RPMI8226 (cell line): ENCODE results near the gene LRRC27.

Experiments
- DNase-seq: peaks from one replicate; pipeline ENCODE4 v3.0.0-alpha.2; 2015

The LRRC27 gene

DNA sequence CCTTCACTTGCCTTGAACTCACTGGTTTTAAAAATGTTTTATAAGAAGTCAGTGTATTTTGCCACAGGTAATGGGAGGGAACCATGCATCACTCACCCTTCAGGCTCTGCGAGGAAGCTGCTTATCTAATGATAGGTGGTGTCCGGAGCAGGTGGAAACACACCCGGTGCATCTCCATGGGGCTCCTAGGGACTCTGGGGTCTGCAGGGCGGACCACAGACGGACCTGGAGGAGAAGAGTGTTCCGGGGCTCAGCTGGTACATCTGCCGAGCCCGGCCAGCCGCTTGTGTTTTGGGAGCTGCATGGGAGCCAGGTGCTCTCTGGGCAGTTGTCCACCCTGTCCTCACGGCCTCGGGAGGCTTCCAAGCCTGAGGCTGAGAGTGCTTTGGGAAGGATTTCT lies 7.3 kb downstream of the LRRC27 start:
- no peak for DNase-seq

DNA sequence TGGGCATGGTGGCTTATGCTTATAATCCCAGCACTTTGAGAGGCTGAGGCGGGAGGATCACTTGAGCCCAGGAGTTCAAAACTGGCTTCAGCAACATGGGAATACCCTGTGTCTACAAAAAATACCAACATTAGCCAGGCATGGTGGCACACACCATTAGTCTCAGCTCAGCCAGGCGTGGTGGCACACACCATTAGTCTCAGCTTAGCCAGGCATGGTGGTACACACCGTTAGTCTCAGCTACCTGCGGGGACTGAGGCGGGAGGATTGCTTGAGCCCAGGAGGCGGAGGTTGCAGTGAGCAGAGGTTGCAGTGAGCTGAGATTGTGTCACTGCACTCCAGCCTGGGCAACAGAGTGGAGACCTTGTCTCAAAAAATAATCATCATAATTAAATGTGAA lies 9.0 kb downstream of the LRRC27 start:
- no peak for DNase-seq

DNA sequence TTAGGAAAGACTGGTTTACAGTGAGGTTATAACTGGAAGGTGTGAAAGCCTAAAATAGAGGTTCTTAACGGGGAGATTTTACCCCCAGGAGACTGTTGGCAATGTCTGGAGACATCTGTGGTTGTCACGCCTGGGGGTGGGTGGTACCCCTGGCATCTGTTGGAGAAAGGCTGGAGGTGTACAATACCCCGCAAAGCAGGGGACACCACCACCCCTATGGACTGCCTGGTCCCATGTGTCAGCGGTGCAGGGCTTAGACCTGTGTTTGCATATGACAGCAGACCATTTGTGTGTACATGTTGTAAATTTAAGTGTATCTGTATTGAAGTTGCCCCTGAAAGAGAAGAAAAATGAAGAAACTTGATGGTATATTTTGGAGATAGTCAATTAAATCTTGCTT lies 9.8 kb downstream of the LRRC27 start:
- no peak for DNase-seq

DNA sequence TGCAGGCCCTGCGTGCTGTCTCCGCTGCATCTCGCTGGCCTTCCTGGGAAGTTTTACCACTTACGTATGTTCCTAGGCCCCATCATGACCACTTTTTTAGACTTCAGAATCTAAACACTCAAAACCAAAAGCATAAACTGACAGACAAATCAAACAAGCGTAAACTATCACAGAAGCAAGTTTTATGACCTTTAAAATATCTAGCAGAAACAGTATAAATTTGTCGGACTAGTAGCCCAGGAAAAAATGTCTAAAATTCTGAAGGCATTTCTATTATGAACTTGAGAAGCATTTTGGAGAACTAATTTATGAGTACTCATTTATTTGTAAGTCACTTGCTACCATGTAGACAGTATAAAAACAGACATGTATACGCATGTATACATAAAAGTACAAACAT lies 10.6 kb downstream of the LRRC27 start:
- no peak for DNase-seq

DNA sequence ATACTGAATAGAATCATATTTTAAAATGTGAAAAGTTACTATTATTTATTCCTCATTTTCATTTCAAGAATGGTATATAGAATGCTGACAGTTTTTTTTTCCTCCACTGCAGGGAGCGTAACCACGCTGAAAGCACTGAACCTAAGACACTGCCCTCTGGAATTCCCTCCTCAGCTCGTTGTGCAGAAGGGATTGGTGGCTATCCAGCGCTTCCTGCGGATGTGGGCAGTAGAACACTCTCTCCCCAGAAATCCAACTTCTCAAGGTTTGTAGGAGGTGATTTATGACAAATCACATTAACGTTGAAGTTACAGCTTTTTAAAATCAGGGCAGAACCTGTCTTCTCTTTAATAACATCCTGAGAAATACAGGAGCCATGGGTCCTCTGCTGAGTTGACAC lies 12.4 kb downstream of the LRRC27 start:
- no peak for DNase-seq

DNA sequence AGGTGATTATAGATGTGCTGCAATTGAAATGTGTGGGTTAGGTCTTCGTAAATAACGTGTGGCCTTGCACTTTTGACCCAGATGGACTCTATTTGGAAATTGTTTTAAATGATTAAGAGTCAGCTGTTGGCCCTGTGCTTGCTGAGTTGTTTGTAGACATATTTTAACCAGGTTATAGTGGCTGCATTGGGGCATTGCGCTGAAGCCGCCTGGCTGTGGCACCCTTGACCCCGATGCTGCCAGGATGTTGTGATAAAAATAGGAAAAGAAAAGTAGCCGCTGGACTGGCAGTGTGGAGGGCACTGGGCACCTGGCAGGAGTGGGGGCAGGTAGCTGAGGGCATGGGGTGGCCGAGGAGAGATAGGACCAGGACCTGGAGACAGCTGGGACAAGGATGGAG lies 13.4 kb downstream of the LRRC27 start:
- no peak for DNase-seq

DNA sequence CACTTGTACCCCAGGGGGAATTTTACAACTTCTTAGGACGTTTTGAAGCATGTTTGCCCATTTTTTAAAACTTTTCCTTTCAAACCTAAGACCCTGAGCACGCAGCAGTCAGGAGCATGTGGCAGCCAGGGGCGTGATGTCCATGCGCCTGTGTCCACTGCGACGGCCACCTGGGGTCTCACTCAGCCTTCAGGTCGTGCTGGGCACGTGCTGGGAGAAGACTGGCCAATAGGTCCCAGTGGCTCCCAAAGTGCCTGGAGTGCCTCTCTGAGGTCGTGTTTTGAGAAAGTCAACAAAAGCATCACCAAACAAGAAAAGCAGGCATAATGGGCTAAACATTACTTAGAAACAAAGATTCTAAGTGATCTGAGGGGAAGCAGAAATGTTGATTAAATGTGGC lies 14.8 kb downstream of the LRRC27 start:
- no peak for DNase-seq

DNA sequence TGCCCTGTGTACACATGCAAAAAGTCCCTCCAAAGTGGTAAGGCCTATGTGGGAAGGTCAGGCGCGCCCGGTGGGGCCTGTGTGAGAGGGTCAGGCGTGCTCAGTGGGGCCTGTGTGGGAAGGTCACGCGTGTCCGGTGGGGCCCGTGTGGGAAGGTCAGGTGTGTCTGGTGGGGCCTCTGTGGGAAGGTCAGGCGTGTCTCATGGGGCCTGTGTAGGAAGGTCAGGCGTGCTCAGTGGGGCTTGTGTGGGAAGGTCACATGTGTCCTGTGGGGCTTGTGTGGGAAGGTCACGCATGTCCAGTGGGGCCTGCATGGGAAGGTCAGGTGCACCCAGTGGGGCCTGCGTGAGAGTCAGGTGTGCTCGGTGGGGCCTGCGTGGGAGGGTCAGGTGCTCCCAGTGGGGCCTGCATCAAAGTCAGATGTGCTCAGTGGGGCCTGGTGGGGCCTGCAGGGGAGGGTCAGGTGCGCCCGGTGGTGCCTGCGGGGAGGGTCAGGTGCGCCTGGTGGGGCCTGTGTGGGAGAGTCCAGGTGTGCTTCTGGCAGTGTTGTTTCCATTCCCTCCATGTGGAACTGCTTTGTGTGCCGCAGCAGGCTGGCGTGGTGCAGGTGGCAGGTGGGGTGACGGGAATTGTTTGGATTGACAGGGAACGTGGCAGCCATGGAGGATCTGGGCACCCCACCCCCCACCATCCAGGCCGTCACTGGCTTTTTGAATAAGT lies 15.4 kb downstream of the LRRC27 start:
- DNase-seq, result no peak

DNA sequence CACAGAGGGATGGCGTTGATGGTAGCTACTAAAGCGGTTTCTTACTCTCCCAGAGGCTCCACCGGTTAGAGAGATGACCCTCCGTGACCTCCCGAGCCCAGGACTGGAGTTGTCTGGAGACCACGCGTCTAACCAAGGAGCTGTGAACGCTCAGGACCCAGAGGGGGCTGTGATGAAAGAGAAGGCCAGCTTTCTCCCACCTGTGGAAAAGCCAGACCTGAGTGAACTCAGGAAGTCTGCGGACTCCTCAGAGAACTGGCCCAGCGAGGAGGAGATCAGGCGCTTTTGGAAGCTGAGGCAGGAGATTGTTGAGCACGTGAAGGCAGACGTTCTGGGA lies 15.9 kb downstream of the LRRC27 start:
- no peak for DNase-seq

DNA sequence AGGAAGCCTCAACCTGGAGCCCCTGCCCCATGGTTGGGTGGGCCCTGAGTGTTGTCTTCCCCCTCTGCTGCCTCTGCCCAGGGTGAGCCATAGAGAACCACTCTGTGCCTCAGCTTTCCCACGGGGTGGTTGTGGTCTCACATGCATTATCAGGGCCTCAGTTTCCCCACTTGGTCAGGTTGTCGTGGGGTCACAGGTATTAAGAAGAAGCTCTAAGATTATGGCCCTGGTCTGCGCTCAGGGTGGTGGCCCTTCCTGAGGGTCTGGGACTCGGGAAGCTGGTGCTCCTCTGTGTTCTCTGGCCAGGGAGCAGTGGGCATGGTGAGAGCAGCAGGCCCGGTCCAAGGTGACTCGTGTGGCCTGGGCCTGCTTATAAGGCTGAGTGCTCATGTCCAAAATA lies 17.8 kb downstream of the LRRC27 start:
- DNase-seq, result no peak

DNA sequence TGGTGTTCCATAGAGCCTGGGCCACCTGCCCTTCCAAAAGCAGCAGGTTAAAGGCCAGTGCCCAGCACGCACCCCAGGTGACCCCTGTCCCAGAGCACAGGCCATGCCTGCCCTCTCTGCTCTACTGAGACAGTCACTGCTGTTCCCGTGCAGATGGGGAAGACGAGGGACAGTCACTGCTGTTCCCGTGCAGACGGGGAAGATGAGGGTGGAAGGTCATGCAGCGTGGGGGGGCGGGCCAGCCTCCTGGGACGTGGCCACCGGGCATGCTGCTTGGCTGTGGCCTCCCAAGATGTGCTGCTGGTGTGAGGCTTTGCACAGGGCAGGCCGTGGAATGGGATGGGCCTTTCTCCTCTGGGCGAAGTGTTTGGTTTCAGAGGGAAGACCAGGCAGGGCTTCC lies 18.4 kb downstream of the LRRC27 start:
- no peak for DNase-seq

DNA sequence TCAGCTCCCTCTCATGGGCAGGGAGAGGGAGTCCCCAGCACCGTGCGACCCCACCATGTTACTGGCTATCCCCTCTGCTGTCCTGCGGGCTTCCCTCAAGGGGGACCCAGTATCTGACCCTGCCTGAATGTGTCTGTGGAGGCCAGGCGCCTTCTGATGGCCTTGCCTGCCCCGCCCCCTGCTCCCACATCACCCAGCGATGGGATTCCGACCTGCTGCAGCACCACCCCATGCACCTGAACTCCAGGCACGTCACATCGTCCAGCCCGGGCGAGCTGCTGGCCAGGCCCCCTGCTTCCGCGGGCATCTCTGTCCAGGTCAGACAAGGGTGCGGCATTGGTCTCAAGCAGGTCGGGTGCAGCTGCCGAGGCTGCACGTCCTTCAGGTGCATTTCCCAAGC lies 19.0 kb downstream of the LRRC27 start:
- DNase-seq, result no peak

DNA sequence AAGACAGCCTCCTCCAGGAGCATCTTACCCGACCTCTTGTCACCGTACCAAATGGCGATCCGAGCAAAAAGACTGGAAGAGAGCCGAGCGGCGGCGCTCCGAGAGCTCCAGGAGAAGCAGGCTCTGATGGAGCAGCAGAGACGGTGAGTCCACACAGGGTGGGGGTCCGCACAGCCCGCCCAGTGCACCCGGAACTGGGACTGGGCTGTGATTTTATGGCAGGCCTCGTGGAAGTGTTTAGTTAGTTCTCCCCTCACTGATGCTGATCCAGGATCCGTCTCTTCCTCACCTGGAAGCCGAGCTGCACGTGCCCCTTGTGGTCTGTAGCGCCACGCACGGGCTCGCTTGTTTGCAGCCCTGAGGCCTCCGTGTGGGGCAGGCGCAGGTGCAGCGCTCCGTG lies 19.6 kb downstream of the LRRC27 start:
- peak; percentile 22 for DNase-seq

DNA sequence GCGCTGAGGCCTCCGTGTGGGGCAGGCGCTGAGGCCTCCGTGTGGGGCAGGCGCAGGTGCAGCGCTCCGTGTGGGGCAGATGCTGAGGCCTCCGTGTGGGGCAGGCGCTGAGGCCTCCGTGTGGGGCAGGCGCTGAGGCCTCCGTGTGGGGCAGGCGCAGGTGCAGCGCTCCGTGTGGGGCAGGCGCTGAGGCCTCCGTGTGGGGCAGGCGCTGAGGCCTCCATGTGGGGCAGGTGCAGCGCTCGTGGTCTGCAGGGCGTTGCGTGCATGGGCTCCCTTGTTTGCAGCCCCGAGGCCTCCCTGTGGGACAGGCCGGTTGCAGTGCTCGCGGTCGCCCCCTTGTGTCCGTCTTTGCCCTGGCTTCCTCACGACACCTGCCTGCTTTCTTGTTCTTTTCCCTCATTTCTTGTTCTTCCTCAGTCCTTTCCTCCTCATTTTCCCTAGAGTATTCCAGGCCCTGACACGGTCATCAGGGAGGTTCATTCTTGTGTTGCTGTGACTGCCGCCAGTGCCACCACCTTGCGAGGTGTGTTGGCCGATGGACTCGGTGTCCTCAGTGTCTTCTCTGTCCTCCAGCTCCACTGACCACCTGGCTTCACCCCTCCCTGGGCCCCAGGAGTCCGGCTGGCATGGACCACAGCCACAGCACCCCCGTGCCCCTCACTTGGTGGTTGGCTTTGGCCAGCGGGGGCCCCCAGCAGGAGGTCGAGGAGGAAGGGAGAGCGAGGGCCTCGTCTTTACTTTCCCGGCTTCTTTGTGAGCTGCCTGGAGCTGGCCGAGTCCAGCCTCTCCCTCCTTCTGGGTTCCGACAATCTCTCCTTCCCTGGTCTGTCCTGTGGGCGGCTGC lies 20.7 kb downstream of the LRRC27 start:
- peak; percentile 47 for DNase-seq

DNA sequence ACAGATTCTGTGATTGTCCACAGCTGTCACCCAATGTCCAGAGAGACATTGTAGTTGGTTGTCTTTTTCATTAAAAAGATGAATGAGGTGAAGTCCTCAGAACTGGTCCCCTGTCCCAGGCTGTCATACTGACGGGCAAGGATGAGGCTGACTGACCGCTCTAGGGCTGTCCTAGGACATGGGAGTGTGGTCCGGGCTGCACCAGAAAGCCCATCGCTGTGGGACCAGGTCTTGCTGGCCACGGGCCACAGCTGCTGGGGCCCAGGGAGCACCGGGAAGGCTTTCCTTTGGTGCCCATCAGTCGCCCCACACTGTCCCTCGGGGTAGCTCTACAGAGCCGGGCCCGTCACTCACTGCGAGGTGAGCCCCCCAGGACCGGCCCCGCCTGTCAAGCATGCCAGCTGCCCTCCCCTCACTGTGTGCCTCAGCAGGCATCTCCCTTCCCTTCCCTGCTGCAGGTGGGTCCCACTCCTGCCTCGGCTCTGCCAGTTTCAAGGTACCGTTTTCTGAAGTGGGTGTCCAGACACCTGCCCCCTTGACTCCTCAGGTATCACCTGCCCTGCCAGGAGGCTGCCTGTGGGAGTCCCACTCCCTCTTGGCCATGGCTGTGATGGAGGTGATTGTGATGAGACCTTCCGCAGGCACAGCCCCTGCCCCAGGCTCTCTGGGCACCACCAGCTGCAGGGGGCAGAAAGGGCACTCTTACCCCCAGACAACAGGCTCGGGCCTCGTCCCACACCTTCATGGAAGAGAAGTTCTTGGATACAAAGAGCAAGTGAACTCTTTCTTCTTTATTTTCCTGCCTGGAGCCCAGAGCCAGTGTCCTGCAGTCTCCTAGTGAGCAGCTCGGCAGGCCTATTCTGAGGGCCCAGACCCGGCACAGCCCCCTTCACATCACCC lies 21.7 kb downstream of the LRRC27 start:
- DNase-seq, result no peak

DNA sequence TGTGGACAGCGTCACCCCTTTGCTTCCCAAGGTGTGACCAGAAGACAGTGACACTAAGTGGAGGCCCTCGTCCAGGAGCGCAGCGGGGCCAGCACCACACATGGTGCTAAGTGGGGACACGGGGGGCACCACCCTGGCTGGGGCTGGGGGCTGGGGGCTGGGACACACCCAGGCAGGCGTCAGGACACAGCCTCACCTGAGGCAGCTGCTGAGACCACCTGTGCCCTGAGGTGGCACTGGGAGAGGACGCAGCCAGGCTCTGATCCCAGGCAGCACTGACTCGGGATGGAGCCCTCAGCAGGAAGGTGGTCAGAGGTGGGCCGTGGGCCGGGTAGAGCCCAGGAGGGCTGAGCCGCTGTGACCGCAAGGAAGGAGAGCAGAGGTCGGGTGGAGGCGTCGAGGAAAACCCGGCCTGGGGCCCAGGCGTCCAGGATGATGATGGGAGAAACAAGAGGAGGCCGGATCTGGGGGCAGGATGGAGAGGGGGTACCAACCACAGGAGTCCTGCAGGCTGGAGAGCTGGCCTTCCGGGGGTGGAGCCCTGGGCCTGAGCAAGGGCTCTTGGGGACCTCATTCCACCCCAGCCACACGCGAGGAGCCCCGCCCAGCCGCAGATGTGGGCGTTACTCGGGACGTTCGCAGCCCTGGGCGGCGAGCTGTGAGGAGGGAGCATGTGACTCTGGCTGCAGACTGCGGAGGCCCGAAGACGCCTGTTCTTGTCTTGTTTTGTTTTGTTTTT lies 22.5 kb downstream of the LRRC27 start:
- no peak for DNase-seq

DNA sequence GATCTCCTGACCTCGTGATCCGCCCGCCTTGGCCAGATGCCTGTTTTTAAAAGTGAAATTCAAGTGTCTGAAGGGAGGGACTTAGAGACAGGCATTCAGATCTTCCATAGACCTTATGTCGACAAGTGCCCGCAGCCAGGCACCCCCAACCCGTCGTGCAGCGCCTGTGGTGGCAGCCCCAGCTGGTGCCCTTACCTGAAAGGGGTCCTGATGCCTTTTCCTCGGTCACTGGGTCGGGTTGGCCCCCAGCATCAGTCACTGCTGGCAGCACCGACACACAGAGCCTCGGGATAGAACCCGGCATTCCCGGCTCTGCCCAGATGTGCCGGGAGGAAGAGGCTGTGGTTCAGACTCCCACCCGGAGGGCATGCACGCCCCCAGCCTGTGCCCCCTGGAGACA lies 23.3 kb downstream of the LRRC27 start:
- DNase-seq, result no peak

DNA sequence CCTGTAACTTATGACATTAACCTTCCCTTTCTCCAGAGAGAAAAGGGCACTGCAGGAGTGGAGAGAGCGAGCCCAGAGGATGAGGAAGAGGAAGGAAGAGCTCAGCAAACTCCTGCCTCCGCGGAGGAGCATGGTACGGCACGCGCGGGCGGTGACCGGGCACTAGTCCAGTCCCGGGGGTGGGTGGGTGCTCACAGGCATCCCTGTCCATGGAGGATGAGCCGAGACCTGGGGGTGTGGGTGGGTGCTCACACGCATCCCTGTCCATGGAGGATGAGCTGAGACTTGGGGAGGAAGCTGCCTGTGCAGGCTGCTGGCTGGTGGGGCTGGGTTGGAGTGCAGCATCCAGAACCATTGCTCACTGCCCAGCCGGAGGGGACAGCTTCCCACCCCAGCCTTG lies 23.8 kb downstream of the LRRC27 start:
- no peak for DNase-seq

DNA sequence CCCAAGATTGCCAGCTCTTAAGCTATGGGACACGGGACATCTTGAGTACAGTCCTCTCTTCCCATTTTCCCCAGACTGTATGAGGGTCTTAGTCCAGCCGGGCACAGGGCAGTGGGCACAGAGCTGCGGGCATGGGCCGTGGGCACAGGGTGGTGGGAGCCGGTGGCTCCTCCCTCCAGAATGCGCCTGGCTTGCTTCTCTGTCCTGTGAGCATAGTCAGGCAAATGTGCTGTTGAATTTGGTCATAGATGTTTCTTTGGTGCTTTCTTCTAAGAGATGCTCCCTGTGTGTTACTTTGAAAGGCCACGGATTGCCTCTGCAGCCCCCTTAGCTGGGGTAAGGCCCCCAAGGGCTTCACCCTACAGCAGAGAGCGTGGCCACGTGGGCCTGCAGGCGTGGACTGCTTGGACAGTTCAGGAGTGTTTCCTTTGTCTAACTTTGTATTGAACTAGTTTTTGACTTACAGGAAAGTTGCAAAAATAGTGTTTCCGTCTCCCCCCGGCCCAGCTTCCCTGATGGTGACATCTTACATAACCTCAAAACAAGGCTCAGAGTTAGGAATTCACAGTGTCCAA lies 24.7 kb downstream of the LRRC27 start:
- DNase-seq, result no peak

DNA sequence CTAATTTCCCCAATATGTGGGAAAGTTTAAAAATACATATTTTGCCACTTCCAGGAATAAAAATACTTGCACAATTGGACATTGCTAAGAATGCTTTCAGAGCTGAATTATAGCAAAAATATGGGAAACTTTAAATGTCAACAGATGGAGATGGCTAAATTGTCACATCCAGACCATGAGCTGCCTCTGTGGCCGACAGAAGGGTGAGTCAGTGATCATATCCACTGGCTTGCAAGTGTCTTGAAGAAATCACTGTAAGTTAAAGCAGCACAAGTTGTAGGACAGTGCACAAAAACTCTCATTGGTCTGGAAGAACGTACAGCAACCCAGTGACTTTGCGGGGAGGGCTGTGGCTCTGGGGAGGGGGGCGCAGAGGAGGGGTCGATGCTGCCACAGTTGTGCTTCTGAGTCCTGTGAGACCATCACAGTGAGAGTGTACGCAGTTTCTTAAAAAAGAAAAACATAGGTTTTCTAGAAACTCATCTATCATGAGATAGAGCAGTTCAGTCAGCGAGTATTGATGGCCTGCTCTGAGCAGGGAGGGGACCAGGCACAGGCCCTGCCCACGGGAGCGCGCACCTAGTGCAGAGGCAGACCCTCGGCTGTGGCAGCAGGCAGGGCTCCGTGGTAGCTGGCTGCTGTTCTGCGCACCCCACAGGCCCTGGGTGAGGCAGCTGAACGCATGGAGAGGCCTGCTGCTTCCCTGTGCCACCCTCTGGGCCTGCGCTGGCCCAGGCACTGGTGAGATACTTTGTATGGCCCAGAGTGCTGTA lies 25.5 kb downstream of the LRRC27 start:
- DNase-seq, result no peak

DNA sequence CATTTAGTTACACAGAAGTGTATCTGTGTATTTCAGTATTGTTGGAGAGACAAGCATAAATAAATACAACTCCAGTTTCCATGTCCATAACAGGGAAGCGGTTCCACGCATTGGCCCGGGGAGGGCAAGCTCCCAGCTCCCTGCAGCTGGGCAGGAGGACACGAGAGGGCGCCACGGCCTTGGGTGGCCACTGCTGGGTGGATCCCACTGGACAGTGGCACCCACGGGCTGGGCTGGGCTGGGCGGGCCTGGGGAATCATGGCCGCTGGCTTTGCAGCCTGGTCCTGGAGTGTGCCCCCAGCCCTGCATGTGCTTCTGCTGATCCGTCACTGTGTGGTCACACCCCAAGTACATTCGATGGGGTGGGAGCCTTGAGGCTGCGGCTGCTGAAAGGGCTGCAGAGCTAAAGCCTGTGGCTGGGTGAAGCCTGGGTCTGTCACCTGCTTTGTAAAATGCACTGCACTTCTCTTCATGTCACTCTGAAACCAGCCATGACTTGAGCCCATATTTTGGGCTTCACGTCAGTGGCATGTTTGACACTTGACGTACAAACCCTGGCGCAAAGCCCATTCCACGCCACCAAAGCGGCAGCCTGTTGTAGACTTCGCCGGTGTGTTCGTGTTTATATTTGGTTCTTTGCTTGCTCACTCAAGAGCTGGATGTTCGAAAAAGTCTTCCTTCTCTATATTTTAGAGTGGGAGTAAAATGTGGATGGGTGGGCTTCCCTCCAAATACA lies 27.5 kb downstream of the LRRC27 start:
- DNase-seq, result no peak
